SH-SY5Y (cell line): Measurements from ENCODE around the gene P4HB.

Experiments used
- GATA2 ChIP-seq: IDR thresholded peaks from 2 replicates; pipeline ENCODE4 v1.6.1; 2011; ENCODE audit warnings: mild to moderate bottlenecking, low read depth, low read length
- GATA3 ChIP-seq: IDR thresholded peaks from 2 replicates; pipeline ENCODE4 v1.6.1; 2011; ENCODE audit warnings: low read depth, mild to moderate bottlenecking, low read length, moderate library complexity

Gene P4HB

DNA sequence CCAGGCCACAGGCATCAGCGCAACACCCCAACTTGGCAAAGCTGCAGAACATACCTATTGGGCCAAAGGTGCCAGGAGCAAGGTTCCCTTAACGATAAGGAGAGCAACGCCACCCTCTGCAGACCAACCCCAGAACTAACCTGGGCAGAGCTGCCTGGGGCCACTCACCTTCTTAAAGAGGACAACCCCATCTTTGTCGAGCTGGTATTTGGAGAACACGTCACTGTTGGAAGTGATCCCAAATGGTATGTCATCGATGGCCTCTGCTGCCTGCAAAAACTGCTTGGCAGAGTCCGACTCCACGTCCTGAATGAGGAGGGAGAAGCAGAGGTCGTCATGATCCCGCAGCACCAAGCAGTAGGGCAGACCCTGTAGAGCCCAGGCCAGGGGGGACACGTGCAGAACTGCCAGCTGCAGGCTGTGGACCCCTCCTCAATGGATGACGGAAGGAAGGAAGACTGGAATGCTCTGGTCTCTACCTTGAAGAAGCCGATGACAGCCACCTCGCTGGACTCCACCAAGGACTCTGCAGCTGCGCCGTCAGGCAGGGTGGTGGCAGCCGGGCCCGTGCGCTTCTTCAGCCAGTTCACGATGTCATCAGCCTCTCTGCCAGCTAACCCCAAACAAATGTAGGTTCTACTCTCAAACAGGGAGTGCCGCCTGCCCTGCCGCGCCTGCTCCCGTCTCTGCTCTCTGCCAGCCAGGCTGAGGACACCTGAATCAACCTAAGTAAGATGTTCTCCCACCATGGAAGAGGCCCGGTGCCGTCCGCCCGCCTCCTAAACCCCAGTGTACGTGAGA is 5.2 kb downstream of the P4HB start:
- TF ChIP-seq GATA2 (no peak), GATA3 (no peak)

DNA sequence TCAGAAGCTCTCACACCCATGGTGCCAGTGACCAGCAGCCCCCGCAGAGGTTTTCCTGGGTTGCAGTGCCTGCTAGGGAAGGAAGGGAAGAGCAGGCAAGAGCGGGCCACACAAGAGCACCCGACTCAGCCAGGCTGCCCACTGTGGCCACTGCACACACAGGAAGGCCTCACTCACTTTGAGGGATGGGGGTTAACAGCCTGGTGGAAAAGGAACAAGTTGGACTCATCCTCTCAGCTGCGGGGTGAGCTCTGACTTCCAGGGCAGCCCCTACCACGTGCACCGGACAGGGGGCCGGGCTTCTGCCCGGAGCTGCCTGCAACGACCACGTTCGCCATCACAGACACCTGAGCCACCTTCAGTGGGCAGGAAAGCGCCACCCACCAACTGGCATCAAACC is 8.1 kb downstream of the P4HB start:
- TF ChIP-seq GATA2 (no peak), GATA3 (no peak)

DNA sequence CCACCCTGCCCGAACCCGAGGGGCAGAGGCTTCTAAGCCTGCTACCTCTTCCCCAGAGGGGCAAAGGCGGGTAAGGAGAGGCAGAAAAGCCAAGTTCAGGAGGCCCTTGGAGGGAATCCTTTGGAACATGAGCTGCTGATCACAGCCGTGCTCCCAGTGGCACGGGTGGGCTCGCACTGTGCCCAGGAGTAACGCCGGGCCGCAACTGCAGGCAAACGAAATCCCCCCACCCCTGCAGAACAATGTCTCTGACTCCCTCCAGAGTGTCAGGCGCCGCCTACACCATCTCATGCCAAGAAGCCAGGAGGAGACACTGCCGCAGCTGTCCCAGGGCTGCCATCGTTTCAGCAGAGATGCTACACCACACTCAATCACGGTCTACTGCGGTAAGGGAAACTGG is 8.9 kb downstream of the P4HB start:
- TF ChIP-seq GATA3 (no peak), GATA2 (no peak)

DNA sequence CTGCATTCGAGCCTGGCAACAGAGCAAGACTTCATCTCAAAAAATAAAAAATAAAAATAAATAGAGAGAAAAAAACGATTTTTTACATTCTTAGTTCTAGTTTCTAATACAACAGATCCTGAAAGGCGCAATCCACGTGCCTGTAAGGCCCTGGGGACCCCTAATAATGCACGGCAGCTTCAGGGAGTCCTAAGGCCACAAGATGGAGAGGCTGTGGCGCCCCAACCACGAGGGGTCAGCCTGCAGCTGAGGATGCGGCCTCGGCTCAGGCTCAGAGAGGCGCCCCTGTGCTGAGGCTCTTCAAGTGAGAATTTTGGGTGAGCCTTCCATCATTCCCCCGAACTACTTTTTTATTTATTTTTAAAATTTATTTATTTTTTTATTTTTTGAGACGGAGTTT is 10.9 kb downstream of the P4HB start:
- TF ChIP-seq GATA2 (no peak), GATA3 (no peak)

DNA sequence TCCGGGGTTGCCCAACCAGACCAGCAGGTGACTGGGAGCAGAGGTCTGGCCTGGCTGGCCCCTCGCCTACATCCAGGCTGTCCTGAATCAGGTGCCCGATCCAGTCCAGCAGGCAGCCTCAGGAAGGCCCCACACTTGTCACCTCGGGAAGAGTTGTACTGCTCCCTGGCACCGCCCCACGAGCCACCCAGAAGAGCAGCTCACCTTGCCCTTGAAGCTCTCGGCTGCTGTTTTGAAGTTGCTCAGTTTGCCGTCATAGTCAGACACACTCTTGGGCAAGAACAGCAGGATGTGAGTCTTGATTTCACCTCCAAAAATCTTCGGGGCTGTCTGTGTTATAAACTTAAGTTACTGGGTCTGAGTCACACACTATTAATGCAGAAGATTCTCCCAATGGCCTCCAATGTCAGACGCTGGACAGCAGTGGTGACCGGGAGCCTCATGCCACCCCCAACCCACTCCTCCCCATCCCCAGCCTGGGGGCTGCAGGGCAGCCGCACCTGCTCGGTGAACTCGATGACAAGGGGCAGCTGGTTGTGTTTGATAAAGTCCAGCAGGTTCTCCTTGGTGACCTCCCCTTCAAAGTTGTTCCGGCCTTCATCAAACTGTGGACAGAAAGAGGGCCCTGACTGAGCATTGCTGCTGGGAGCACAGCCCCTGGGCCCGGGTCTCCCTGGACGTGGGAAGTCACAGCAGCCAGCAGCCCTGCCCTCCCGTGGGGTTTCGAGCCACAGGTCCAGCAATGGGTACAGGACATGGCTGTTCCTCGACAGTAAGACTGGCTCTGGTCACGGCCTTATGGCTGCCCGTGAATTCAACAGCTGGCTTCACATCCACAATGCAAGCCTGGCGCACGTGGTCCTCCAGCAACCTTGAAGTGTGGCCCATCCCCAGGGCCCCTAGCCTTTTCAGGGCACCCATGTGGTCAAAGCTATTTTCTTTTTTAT is 13.3 kb downstream of the P4HB start:
- no peak for TF ChIP-seq GATA2
- no peak for TF ChIP-seq GATA3

DNA sequence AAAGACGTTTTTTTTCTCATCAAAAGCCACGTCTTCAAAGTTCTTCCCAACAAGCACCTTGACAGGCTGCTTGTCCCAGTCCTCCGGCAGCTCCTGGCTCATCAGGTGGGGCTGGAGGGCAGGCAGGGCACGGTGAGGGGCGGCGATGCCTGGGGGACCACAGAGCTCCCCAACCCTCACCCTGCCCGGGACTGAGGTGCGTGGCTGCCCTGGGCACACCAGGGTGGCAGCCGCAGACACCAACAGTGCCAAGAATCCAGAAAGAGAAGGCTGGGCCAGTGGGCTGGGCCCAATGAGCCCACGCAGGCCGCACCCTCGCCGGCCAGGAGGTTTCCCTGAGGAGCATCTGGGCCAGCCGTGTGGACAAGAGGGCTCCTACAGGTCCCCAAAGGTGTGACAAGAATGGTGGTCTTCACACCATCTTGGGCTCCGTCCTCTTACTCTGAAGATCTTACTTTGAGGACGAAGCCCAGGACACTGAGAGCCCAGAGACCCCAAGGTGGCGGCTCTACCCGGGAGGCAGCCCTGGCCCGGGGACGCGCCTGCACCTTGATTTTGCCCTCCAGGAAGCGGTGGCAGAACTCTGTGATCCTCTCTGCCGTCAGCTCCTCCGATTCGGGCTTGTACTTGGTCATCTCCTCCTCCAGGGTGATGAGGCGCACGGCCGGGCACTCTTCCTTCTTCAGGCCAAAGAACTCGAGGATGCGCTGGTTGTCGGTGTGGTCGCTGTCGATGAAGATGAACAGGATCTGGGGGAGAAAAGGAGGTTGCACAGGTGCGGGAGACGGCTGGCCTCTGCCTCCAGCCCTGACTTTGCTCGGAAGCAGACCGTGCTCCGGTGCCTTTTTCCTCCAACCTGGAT is 14.2 kb downstream of the P4HB start:
- TF ChIP-seq GATA2 (no peak), GATA3 (no peak)

DNA sequence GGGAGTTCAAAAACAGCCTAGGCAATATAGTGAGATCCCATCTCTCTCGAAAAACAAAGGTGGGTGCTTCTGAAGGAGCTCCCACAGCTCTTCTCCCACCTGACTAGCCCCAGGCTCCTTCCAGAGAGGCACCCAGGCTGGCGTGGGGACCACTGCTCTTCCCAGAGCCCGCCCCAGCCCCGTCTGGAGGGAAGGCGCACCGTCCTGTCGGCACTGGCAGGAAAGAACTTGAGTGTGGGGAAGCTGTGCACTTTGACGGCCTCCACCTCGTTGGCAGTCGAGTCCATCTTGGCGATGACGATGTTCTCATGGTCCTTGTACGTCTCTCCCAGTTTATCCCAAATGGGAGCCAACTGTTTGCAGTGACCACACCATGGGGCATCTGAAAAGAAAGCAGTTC is 15.0 kb downstream of the P4HB start:
- TF ChIP-seq GATA3 (no peak), GATA2 (no peak)

DNA sequence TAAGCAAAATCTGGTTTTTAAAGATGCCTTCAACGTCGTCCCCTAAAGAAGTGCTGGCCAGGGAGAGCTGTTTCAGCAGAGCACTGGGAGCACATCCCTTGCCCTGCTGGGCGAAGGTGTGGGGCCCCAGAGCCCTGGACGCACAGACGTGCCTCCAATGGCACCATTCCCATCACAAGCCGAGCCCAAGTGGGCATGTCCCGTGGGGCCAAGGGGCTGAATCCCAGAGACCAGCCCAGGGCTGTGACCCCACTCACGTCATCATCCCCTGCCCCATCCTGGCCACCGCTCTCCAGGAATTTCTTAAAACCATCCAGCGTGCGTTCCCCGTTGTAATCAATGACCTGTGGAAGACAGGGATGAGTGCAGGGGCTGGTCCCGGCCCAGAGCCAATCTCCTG is 15.4 kb downstream of the P4HB start:
- no peak for TF ChIP-seq GATA2
- TF ChIP-seq GATA3: no peak

DNA sequence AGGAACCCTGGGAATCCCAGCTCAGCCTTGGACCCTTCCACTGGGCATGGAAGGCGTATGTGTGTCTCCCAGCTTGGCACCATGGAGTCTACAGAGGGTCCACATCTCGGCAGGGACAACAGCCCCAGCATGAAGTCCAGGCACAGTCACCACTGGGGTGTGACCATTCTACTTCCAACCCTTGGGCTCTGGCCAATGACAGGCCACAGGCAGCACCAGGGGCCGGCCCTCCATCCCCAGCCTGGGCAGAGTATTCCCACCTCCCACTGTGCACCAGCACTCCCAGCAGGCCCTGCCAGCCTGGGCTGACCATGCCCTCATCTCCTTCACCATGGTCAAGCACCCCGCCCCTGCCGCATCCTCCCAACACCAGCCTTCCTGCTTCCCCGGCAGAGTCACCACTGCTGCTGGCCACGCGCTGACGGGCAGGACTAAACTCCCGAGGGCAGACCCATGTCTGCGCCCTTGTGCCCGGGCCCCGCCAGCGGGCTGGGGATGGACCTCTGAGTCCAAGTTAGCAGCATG is 15.9 kb downstream of the P4HB start:
- TF ChIP-seq GATA3 (no peak), GATA2 (no peak)

DNA sequence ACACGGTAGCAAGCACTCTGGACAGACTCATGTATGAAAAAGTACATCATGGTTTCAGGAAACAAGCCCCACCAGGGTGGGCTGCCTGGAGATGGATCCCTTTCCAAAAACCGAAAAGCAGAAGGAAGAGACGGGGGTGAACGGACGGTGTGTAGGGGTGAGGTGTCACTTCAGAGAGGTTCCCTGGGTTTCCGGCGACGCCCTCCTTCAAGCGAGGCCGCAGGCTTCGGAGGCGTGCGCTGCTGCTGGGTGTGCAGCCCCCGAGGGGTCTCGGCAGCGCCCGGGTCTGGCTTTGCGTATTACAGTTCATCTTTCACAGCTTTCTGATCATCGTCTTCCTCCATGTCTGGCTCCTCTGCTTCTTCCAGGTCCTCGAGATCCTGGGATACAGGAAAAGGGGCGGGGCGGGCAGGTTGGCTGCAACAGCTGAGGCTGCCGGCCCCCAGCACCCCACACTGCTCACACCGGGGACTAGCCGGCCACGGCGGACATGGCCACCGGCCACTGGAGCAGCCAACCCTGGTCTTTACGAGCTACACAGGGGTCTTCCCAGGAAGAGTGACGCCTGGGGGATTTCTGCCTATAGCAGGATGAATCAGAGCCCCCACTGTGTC is 16.5 kb downstream of the P4HB start:
- TF ChIP-seq GATA2 (no peak), GATA3 (no peak)

DNA sequence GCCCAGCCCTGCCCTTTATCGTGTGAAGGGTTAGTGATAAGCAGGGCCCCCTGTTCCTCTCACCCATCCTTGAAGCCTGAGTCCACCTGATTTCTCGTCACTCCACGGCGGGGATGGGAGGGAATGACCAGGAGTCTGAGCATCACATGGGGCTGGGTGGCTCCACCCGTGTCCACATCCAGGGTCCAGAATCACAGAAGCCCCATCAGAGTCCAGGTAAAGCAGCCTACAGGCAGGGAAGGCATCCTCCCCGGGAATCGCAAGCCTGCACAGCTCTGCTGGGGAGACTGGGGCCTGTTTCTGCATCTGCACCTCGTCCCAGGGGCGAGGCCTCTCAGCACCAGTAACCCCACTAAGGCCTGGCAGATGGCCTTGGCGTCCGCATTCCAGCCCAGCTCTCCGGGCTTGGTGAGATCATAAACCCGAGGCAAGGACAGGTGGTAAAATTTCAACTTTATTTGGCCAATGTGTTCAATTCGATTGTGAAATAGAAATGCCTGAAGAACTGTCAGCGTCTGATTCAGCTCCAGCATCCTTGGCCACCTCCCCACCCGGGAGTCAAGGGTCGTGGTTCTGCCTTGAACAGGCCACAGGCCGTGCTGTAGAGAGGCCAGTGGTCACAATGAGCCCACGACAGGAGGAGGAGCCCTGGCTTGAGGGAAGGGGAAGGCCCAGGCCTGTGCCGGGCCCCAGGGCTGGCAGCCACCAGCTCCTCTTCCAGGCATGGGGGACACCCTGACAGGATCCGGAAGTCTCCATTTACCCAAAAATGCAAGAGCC is 17.4 kb downstream of the P4HB start:
- no peak for TF ChIP-seq GATA3
- no peak for TF ChIP-seq GATA2

DNA sequence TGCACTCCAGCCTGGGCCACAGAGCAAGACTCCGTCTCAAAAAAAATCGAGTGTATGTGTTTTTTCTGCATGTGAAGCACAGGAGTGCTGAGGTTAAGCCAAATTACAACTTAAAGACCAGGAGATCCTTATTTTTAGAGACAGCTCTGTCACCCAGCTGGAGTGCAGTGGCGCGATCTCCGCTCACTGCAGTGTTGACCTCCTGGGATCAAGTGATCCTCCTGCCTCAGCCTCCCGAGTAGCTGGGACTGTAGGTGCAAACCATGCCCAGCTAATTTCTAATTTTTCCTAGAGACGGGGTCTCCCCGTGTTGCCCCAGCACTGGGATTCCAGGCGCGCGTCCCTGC is 18.0 kb downstream of the P4HB start:
- no peak for TF ChIP-seq GATA2
- no peak for TF ChIP-seq GATA3

DNA sequence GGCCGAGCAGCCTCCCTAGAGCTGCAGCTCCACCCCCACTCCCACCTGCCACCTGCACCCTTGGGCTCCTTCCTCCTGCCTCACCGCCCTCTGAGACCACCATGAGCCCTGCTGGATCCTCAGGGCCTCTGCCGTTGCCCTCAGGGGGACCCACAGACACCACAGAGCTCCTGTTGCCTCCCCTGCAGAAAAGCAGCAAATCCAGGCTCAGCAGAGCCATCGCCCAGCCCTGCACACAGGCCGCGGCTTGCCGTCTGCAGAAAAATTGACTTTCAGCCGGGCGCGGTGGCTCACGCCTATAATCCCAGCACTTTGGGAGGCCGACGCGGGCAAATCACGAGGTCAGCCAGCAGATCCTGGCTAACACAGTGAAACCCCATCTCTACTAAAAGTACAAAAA is 18.5 kb downstream of the P4HB start:
- no peak for TF ChIP-seq GATA2
- TF ChIP-seq GATA3: no peak
